Fibroblast of lung (primary cell): ENCODE measurements around the gene CPNE4. TPM values are rescaled to one million over a fixed set of nuclear protein-coding genes. Genes with fewer than 3 reads are reported as not detected.

Experiments used
- DNase-seq, 2 donors: peaks; one replicate each; pipeline versions ENCODE4 v3.0.0 to v3.0.0-alpha.2; 2010; ENCODE audit warnings: low read depth in 2 of 2
- H2AFZ ChIP-seq: 2 replicates; pipeline ENCODE4 v1.5.1; 2012; ENCODE audit warnings: low read length, control low read depth, inconsistent platforms
- H3K27ac ChIP-seq: 2 replicates; pipeline ENCODE4 v1.5.1; 2011; ENCODE audit warnings: low read length, control low read depth; ENCODE audit not compliant: insufficient read depth
- H3K27me3 ChIP-seq: 2 replicates; pipeline ENCODE4 v1.5.1; 2011; ENCODE audit warnings: mild to moderate bottlenecking, low read length; ENCODE audit not compliant: control insufficient read depth, insufficient read depth
- H3K36me3 ChIP-seq: 2 replicates; pipeline ENCODE4 v1.5.1; 2011; ENCODE audit warnings: low read length; ENCODE audit not compliant: control insufficient read depth, insufficient read depth
- H3K4me1 ChIP-seq: 2 replicates; pipeline ENCODE4 v1.5.1; 2011; ENCODE audit warnings: low read length; ENCODE audit not compliant: control insufficient read depth, insufficient read depth; ENCODE audit errors: extremely low read depth
- H3K4me2 ChIP-seq: 2 replicates; pipeline ENCODE4 v1.5.1; 2011; ENCODE audit warnings: low read length, control low read depth; ENCODE audit not compliant: insufficient read depth; ENCODE audit errors: extremely low read depth
- H3K4me3 ChIP-seq, 4 experiments: fragments of 200-600 bp in 1 of 4; sonication (generic) in 1 of 4; replicated peaks in 1 of 4; 2 replicates each; pipeline ENCODE4 v1.5.1; 2011 to 2016; ENCODE audit warnings: low read length in 4 of 4, low read depth in 3 of 4, mild to moderate bottlenecking in 3 of 4, control low read depth in 2 of 4, inconsistent platforms in 1 of 4, mixed read lengths in 1 of 4; ENCODE audit not compliant: insufficient read depth in 1 of 4; ENCODE audit errors: control extremely low read depth in 1 of 4
- H3K79me2 ChIP-seq: 2 replicates; pipeline ENCODE4 v1.5.1; 2012; ENCODE audit warnings: mild to moderate bottlenecking, low read length, inconsistent platforms; ENCODE audit not compliant: control insufficient read depth, insufficient read depth
- H3K9ac ChIP-seq: 2 replicates; pipeline ENCODE4 v1.5.1; 2011; ENCODE audit warnings: mild to moderate bottlenecking, low read length, control low read depth; ENCODE audit not compliant: insufficient read depth
- H3K9me3 ChIP-seq: 2 replicates; pipeline ENCODE4 v1.5.1; 2012; ENCODE audit warnings: low read depth, low read length; ENCODE audit not compliant: control insufficient read depth, insufficient read depth
- H4K20me1 ChIP-seq: 2 replicates; pipeline ENCODE4 v1.5.1; 2011; ENCODE audit warnings: low read length; ENCODE audit not compliant: control insufficient read depth, insufficient read depth; ENCODE audit errors: extremely low read depth
- EZH2 ChIP-seq: IDR thresholded peaks from 2 replicates; pipeline ENCODE4 v1.5.1; 2012; ENCODE audit warnings: low read length, control low read depth, mild to moderate bottlenecking; ENCODE audit errors: missing control alignments
- polyA plus RNA-seq, 2 donors: library from polyadenylated mRNA; depleted of rRNA in 1 of 2; stranded (reverse) in 1 of 2; unstranded in 1 of 2; fragments of >200 nt; gene quantifications; 2 replicates each; pipeline ENCODE4 v1.2.1, GENCODE V29; 2011 to 2012; ENCODE audit warnings: missing spikeins in 1 of 2
- total RNA-seq: library from RNA; depleted of rRNA; stranded (reverse); fragments of >200 nt; gene quantifications from 2 replicates; pipeline ENCODE4 v1.2.1, GENCODE V29; 2014
- TF ChIP-seq, protein P1 (sequence below), 2 donors: IDR thresholded peaks in 1 of 2; conservative IDR thresholded peaks in 1 of 2; 1 replicate in 1 of 2; 2 replicates in 1 of 2; pipeline ENCODE4 v1.5.1; 2011 to 2012; ENCODE audit warnings: low read length in 2 of 2, control low read depth in 1 of 2, inconsistent platforms in 1 of 2, low read depth in 1 of 2, mild to moderate bottlenecking in 1 of 2

CPNE4 gene
- total and polyA plus RNA-seq, 2 donors (not counting 1 experiment from before 2014, with no cell fraction given), result 0.17 TPM; not detected in 1

DNA sequence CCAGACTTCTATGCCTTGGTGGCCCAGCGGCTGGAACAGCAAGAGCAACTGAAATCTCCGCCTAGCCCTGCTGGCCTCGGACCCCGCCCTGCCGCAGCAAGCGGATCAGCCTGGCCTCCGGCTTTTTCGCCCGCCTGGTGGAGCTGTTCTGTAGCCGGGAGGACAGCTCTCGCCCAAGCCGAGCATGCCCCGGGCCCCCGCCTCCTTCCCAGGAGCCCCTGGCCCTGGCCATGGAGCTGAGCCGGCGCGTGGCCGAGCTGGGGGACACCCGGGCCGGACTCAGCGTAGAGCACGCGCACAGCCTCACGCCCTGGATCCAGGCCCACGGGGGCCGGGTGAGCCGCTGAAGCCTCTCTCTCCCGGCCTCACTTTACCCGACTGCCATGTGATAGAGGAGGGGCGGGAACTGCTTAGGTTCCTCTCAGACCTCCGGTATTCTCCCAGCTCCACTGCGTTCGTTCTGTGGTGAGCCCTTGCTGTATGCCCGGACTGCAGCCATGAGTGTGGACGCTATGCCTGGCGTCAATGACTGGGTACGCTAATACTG lies 507.9 kb downstream of the CPNE4 start:
- DNase-seq, result peak; percentile 59 to 65
- no peak for TF ChIP-seq EZH2
- TF ChIP-seq, protein P1, sequence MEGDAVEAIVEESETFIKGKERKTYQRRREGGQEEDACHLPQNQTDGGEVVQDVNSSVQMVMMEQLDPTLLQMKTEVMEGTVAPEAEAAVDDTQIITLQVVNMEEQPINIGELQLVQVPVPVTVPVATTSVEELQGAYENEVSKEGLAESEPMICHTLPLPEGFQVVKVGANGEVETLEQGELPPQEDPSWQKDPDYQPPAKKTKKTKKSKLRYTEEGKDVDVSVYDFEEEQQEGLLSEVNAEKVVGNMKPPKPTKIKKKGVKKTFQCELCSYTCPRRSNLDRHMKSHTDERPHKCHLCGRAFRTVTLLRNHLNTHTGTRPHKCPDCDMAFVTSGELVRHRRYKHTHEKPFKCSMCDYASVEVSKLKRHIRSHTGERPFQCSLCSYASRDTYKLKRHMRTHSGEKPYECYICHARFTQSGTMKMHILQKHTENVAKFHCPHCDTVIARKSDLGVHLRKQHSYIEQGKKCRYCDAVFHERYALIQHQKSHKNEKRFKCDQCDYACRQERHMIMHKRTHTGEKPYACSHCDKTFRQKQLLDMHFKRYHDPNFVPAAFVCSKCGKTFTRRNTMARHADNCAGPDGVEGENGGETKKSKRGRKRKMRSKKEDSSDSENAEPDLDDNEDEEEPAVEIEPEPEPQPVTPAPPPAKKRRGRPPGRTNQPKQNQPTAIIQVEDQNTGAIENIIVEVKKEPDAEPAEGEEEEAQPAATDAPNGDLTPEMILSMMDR (conservative IDR thresholded peaks at IDR 0.05 in 1 of 2, IDR thresholded peaks at IDR 0.05 in 1 of 2; ENCODE audit: low read depth in 1 of 2, low read length in 2 of 2), result peak; percentile 35 to 60
- H3K27ac ChIP-seq, result no peak overlapping the region
- no peaks in the 10 kb centered on the region for H3K9me3 ChIP-seq
- H3K27me3 ChIP-seq, result no peaks in the 10 kb centered on the region
- no peaks in the 10 kb centered on the region for H3K79me2 ChIP-seq
- H3K4me2 ChIP-seq, result peak overlapping the region; percentile 59
- no peaks in the 10 kb centered on the region for H4K20me1 ChIP-seq
- peak overlapping the region; percentile 52 for H2AFZ ChIP-seq
- no peaks in the 10 kb centered on the region for H3K4me1 ChIP-seq
- peak overlapping the region; percentile 12 to 57 (median 30) for H3K4me3 ChIP-seq
- H3K9ac ChIP-seq, result peak overlapping the region; percentile 7
- H3K36me3 ChIP-seq, result no peaks in the 10 kb centered on the region

- Histone ChIP-seq H3K4me1 (no peaks in the 10 kb centered on the region), H3K9me3 (no peaks in the 10 kb centered on the region), H4K20me1 (no peaks in the 10 kb centered on the region), H3K4me3 (no peak overlapping the region), H3K36me3 (no peaks in the 10 kb centered on the region), H3K79me2 (no peaks in the 10 kb centered on the region), H2AFZ (no peak overlapping the region), H3K27ac (no peak overlapping the region), H3K27me3 (no peaks in the 10 kb centered on the region), H3K9ac (no peak overlapping the region), H3K4me2 (no peak overlapping the region)
- DNase-seq, result no peak
- TF ChIP-seq, protein P1 (conservative IDR thresholded peaks at IDR 0.05 in 1 of 2, IDR thresholded peaks at IDR 0.05 in 1 of 2; ENCODE audit: low read depth in 1 of 2, low read length in 2 of 2), result no peak
- no peak for TF ChIP-seq EZH2
Measured at GRCh38 chr3:131518680-131519079, 516.1 kb downstream of the CPNE4 start.

GRCh38 chr3:131505421-131505820 lies 529.4 kb downstream of the CPNE4 start:
- H2AFZ ChIP-seq, result no peak overlapping the region
- no peak overlapping the region for H3K4me3 ChIP-seq
- H4K20me1 ChIP-seq, result no peaks in the 10 kb centered on the region
- no peaks in the 10 kb centered on the region for H3K27me3 ChIP-seq
- H3K4me1 ChIP-seq, result no peaks in the 10 kb centered on the region
- TF ChIP-seq, protein P1 (conservative IDR thresholded peaks at IDR 0.05 in 1 of 2, IDR thresholded peaks at IDR 0.05 in 1 of 2; ENCODE audit: low read depth in 1 of 2, low read length in 2 of 2), result no peak
- no peak for TF ChIP-seq EZH2
- H3K9ac ChIP-seq, result no peak overlapping the region
- no peak overlapping the region for H3K27ac ChIP-seq
- H3K36me3 ChIP-seq, result no peaks in the 10 kb centered on the region
- H3K79me2 ChIP-seq, result peaks cover 22% of the 10 kb centered on the region
- H3K9me3 ChIP-seq, result no peaks in the 10 kb centered on the region
- no peak overlapping the region for H3K4me2 ChIP-seq
- DNase-seq, result no peak
